Fibroblast of skin of left biceps (primary cell): ENCODE measurements around the gene FOSB.
"Not testable (repeated sequence)": the region's sequence is repeated elsewhere in the genome, so short reads cannot be mapped to it uniquely, and the experiment has no call there.

ENCODE experiments used
- DNase-seq, 2 experiments: peaks; one replicate each; pipeline ENCODE4 v3.0.0-alpha.2; 2013; ENCODE audit warnings: low read depth in 2 of 2

The FOSB gene

GRCh38 chr19:45506246-45506988 lies 38.6 kb downstream of the FOSB start:
- DNase-seq: peak; percentile 68 to 74

DNA sequence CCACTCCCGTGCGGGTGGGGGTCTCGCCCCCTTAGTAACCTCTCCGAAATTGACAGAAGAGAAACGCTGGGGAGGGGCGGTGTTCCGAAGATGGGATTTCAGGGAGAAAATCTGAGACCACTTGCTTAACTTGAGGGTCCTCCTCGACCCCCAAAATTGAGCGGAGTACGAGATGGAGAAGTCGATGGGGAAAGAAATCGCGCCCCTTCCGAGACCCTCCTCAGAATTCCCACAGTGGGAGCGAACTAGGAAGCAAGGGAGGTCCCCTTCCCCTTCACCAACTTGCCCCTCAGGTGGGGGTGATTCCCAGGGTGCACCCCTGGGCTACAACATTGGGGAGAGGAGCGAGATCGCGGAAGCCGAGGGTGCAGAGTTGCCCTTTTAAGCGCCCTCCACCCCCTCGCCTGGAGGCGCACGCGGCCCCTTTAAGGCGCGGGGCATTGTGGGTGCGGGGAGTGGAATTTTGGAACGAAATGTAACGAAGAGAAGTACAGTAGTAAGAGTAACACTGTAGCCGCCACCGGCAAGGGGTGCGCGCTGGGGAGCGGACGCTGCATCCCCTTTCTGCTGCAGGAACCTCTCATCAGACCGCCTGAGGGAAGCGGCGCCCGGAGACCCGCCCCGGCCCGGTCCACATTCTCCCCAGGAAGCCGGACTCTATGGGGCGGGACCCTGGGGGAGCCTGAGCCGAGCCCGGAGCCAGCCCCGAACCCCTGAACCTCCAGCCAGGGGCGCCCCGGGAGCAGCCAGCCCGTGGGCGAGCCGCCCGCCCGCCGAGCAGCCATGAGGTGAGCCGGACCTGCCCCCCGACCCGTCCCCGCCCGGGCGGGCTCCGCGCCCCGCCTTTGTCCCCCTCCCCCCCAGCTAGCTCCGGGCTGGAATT lies 39.4 kb downstream of the FOSB start, which contains the start of gene VASP:
Gene VASP (plus strand): TSS at position 491 of the 883 bp plus-strand sequence. CDS start 293 bp downstream, at position 784.
- peak; percentile 55 to 64 for DNase-seq

DNA sequence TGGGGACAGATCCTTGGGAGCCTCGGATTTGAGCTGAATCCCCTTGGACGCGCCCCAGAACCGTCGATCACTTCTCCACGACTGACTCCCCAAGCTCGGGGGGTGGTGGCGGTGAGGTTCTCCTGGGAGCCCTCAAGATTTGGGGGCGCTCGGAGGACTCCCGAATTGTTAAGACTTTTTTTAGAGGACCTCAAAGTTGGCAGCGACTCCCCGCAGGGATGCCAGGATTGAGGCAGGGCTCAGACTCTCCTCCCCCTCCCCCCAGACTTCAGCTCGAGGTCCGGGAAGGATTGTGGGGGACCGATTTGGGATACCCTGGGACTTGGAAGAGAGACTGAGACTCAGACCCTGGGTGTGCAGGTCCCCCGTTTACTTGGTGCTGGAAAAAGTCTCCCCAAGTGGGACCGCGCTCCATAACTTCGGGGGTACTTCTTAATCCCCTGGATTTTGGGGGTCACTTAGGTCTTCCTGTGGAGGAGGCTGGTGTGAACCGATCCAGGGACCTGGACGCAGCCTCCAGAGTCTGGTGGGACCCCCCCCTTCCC lies 40.1 kb downstream of the FOSB start:
- DNase-seq: no peak

DNA sequence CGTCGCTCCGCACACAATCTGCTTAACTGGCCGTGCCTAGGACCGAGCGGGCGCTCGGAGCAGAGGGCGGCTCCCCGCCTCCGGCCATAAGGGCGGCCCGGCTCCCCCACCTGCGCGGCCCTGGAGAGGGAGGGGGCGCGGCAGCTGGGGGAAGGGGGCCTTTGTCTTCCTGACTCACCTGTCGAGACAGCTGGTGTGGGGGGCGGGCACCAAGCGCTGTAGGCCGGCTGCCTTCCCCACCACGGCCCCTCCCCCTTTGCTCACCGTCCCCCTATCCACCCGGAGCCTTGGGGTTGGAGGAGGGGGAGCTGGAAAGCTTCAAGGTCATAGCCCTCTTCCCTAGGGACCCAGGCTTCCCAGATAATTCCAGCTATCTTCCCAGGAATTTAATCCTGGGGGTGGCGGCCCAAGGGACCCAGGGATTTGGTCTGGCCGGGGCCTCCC lies 40.6 kb downstream of the FOSB start:
- DNase-seq: no peak

- no peak for DNase-seq
Measured at GRCh38 chr19:45508861-45509691, 41.3 kb downstream of the FOSB start.

DNA sequence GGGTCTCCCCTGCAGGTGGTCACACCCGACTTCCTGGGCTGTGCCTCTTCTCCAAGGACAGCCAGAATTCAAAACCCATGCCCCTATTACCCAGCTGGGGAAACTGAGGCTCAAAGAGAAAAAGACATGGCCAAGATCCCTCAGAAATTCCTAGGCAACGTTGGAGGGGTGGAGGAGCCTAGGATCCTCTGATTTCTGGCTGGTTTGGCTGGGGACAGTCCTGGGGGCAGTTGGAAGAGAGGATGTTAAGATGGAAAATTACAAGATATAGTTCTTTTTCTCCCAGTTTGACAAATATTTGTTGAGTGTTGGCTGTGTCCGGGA lies 41.9 kb downstream of the FOSB start:
- DNase-seq: no peak

GRCh38 chr19:45510352-45510751 lies 42.6 kb downstream of the FOSB start:
- not testable (repeated sequence) for DNase-seq

GRCh38 chr19:45511074-45511473 lies 43.3 kb downstream of the FOSB start:
- no peak for DNase-seq

GRCh38 chr19:45512881-45513483 lies 45.2 kb downstream of the FOSB start:
- DNase-seq: no peak

- DNase-seq: no peak
Measured at GRCh38 chr19:45514376-45515051, 46.7 kb downstream of the FOSB start.

DNA sequence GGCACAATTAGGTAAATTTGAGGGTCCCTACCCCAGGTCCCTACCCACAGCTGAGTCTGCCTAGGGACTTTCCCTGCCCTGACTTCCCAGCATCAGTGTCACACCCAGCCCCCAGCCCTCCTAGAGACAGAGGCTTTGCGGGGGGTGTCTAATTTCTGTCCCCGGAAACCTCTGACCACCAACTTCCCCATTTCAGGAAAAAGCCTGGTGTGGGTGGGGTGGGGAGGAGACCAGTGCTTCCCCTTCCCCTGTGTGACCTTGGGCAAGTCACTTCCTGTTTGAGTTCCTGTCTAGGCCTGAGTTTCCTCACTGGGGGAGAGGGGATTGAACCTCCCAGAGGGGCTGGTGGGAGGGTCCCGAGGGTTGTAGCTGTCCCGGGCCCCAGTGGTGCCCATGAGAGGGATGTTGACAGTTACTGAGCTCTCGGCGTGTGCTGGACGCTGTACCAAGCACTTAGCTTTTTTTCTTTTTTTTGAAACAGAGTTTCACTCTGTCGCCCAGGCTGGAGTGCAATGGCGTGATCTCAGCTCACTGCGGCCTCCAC lies 47.4 kb downstream of the FOSB start:
- no peak for DNase-seq

GRCh38 chr19:45515807-45516401 lies 48.1 kb downstream of the FOSB start:
- DNase-seq: no peak

DNA sequence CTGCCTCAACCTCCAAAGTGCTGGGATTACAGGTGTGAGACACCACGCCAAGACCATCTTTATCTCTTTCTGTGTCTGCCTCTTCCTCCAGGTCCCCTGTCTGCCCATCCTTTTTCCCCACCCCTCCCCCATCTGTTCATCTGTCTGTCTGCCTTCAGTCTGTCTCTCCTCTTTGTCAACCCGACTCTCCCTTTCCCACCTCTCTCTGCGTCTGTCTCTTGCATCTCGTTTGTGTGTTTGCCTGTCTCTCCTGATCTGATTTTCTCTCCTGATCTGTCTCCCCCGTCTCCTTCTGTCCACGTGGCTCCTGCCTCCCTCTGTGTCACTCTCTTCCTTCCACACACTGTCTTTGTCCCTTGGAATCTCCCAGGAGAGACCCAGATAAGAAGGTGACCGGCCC lies 49.4 kb downstream of the FOSB start:
- no peak for DNase-seq

- no peak for DNase-seq
Measured at GRCh38 chr19:45517641-45518468, 50.1 kb downstream of the FOSB start.

DNA sequence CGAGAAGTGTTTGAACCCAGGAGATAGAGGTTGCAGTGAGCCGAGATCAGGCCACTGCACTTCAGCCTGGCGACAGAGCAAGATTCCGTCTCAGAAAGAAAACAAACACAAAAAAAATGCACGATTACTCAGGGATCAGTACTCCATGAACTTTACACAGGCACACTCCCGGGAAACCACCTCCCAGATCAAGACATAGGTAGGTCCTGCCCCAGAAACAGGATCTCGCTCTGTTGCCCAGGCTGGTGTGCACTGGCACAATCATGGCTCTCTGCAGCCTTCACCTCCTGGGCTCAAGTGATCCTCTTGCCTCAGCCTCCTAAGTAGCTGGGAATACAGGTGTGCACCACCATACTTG lies 50.7 kb downstream of the FOSB start:
- no peak for DNase-seq

GRCh38 chr19:45522010-45522941 lies 54.5 kb downstream of the FOSB start:
- no peak for DNase-seq

DNA sequence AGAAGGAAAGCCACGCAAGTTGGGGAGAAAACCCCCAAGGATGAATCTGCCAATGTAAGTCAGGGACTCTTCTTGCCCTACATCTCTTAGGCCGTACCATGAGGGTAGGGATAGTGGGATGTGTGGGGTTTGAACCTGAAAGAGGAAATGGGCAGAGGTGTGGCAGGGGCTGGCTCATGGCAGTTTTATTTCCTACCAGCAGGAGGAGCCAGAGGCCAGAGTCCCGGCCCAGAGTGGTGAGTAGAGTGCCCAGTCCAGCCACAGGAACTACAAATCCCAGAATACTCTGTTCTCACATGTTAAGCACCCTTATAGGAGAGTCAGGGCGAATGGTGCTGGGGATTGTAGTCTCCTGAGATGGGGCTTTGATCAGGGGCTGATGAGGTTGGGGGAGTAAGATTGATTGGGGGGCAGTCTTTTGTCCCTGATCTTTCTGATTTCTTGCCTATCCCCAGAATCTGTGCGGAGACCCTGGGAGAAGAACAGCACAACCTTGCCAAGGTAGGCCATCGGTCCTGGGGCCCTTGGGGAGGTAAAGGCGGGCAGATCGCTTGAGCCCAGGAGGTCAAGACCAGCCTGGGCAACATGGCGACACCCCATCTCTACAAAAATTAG lies 56.0 kb downstream of the FOSB start:
- DNase-seq: peak; percentile 41 to 44
